SH-SY5Y (cell line): ENCODE results near the gene PROK2.

Source experiments
- GATA2 ChIP-seq: IDR thresholded peaks from 2 replicates; pipeline ENCODE4 v1.6.1; 2011; ENCODE audit warnings: mild to moderate bottlenecking, low read depth, low read length
- GATA3 ChIP-seq: IDR thresholded peaks from 2 replicates; pipeline ENCODE4 v1.6.1; 2011; ENCODE audit warnings: low read depth, mild to moderate bottlenecking, low read length, moderate library complexity

GRCh38 chr3:71831599-71831998 is 46.7 kb upstream of the PROK2 start:
- TF ChIP-seq GATA2, result no peak
- TF ChIP-seq GATA3, result no peak
